Mucosa of rectum (tissue), 2 donors: Measurements from ENCODE around the gene SHCBP1L.

Experiments used
- H3K27ac ChIP-seq, 2 donors: one replicate each; pipeline ENCODE4 v1.7.0; 2013; ENCODE audit warnings: inconsistent platforms in 2 of 2, low read depth in 2 of 2, low read length in 2 of 2
- H3K27me3 ChIP-seq, 2 donors: one replicate each; pipeline ENCODE4 v1.7.0; 2013; ENCODE audit warnings: low read length in 2 of 2; ENCODE audit not compliant: control insufficient read depth in 2 of 2, insufficient read depth in 2 of 2
- H3K36me3 ChIP-seq, 2 donors: one replicate each; pipeline ENCODE4 v1.7.0; 2013; ENCODE audit warnings: low read length in 2 of 2; ENCODE audit not compliant: control insufficient read depth in 2 of 2, insufficient read depth in 2 of 2
- H3K4me1 ChIP-seq, 2 donors: one replicate each; pipeline ENCODE4 v1.7.0; 2013; ENCODE audit warnings: low read length in 2 of 2, mild to moderate bottlenecking in 1 of 2; ENCODE audit not compliant: control insufficient read depth in 2 of 2, insufficient read depth in 2 of 2
- H3K4me3 ChIP-seq, 2 donors: one replicate each; pipeline ENCODE4 v1.7.0; 2013; ENCODE audit warnings: low read length in 2 of 2
- H3K9ac ChIP-seq, 2 donors: one replicate each; pipeline ENCODE4 v1.7.0; 2013; ENCODE audit warnings: low read length in 2 of 2, low read depth in 1 of 2, mild to moderate bottlenecking in 1 of 2
- H3K9me3 ChIP-seq, 2 donors: one replicate each; pipeline ENCODE4 v1.7.0; 2013; ENCODE audit warnings: low read length in 2 of 2; ENCODE audit not compliant: control insufficient read depth in 2 of 2
- donor health status: healthy.
- donor health status: Normal muscosa, but diverticular disease.

SHCBP1L gene

DNA sequence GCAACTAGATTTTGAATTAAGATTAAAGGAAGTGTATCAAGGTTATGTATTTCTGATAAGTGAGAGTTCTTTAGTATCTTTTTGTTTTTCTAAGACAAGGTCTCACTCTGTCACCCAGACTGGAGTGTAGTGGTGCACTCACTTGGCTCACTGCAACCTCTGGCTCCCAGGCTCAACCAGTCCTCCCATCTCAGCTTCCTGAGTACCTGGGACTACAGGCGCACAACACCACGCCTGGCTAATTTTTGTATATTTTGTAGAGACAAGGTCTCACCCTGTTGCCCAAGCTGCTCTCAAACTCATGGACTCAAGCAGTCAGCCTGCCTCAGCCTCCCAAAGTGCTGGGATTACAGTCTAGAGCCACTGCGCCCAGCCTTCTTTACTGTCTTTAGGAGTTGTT lies 80.1 kb downstream of the SHCBP1L start:
- Histone ChIP-seq H3K4me3 (no peak overlapping the region), H3K9me3 (no peaks in the 10 kb centered on the region), H3K9ac (no peak overlapping the region), H3K27ac (no peak overlapping the region), H3K36me3 (peaks cover 80 to 90% of the 10 kb centered on the region in 2 donors), H3K4me1 (no peaks in the 10 kb centered on the region), H3K27me3 (no peaks in the 10 kb centered on the region)

DNA sequence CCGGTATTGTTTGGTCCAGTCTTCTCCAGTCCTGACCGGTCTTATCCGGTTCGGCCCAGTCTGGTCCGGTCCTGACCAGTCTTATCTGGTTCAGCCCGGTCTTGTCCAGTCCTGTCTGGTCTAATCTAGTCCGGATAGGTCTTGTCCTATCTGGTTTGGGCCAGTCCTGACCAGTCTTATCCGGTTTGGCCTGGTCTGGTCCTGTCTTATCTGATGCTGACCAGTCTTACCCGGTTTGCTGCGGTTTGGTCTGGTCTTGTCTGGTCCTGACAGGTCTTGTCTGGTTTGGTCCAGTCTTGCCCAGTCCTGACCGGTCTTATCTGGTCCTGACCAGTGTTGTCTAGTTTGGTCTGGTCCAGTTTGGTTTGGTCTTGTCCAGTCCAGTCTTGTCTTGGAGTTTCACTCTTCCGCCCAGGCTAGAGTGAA lies 83.7 kb downstream of the SHCBP1L start:
- Histone ChIP-seq H3K4me3 (no peak overlapping the region), H3K9ac (no peak overlapping the region), H3K9me3 (no peaks in the 10 kb centered on the region), H3K36me3 (peaks cover 80 to 91% of the 10 kb centered on the region in 2 donors), H3K4me1 (no peaks in the 10 kb centered on the region), H3K27ac (no peak overlapping the region), H3K27me3 (no peaks in the 10 kb centered on the region)

DNA sequence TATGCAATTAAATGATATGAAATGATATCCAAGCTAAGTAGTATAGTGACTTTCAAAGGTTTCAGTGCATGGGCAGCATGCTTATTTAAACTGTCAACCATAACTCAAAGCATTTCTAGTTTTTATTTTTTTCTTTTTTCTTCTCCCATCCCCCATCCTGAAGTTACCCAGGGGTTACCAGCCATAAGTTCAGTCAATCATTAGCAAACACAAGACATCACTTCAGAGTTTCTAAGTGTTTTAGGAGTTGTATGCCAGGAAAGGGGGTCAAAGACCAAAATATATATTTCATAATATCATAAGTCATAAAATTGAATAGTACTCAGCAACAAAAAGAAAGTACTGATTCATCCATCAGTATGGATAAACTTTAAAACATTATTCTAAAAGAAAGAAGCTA lies 85.1 kb downstream of the SHCBP1L start:
- no peak overlapping the region for H3K27ac ChIP-seq
- no peaks in the 10 kb centered on the region for H3K4me1 ChIP-seq
- H3K9me3 ChIP-seq: no peaks in the 10 kb centered on the region
- peaks cover 72 to 86% of the 10 kb centered on the region in 2 donors for H3K36me3 ChIP-seq
- H3K27me3 ChIP-seq: no peaks in the 10 kb centered on the region
- no peak overlapping the region for H3K4me3 ChIP-seq
- H3K9ac ChIP-seq: no peak overlapping the region

DNA sequence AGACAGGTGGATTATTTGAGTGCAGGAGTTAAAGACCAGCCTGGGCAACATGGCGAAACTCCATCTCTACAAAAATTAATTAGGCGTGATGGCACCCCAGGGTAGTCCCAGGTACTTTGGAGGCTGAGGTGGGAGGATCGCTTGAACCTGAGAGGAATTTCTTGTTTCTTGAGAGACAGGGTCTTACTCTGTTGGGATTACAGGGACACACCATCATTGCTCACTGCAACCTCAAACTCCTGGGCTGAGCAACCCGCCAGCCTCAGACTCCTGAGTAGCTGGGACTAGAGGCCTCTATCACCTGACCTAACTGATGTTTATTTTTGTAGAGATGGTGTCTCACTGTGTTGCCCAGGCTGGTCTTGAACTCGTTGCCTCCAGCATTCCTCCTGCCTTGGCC lies 89.0 kb downstream of the SHCBP1L start:
- no peaks in the 10 kb centered on the region for H3K4me1 ChIP-seq
- H3K27me3 ChIP-seq: no peaks in the 10 kb centered on the region
- no peak overlapping the region for H3K9ac ChIP-seq
- H3K9me3 ChIP-seq: no peaks in the 10 kb centered on the region
- no peak overlapping the region for H3K4me3 ChIP-seq
- peaks cover 84 to 89% of the 10 kb centered on the region in 2 donors for H3K36me3 ChIP-seq
- H3K27ac ChIP-seq: no peak overlapping the region

DNA sequence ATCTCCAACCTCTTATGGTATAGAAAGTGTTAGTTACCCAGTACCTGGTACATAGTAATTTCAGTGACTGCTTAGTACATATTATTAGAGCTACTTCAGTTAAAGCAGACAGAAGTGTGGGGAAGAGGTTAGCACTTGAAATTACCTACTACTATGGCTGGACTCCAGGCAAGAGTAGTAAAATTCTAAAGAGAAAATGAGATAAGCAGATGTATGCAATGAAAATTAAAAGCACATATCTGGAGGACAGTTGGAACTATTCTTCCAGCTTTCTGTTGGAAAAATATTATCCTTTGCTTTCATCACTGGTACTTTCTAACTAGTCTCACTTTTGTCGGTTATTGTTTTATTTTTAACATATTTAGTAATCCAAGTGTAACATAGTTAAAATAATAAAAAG lies 90.1 kb downstream of the SHCBP1L start:
- Histone ChIP-seq H3K27ac (no peak overlapping the region), H3K4me3 (no peak overlapping the region), H3K27me3 (no peaks in the 10 kb centered on the region), H3K4me1 (no peaks in the 10 kb centered on the region), H3K9me3 (no peaks in the 10 kb centered on the region), H3K36me3 (peaks cover 86 to 92% of the 10 kb centered on the region in 2 donors), H3K9ac (no peak overlapping the region)

DNA sequence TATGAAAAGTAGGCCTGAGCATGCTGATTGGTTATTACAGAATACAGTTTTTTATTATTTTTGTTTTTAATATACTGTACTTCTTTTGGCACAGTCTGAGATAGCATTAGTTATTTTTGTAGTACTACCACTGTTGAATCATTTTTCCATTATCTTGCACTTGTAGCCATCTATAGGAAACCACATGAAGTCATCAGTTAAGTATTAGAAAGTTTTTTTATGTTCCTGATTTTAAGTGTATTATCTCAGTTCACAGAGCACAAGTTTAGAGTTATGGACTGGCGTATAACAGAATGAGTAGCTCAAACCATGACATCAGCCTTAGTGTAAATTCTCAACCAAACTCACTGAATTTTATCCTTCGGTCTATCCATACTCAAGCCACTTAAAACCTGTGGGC lies 91.0 kb downstream of the SHCBP1L start:
- Histone ChIP-seq H3K4me3 (no peak overlapping the region), H3K4me1 (no peaks in the 10 kb centered on the region), H3K9ac (no peak overlapping the region), H3K9me3 (no peaks in the 10 kb centered on the region), H3K36me3 (peaks cover 87 to 92% of the 10 kb centered on the region in 2 donors), H3K27ac (no peak overlapping the region), H3K27me3 (no peaks in the 10 kb centered on the region)

DNA sequence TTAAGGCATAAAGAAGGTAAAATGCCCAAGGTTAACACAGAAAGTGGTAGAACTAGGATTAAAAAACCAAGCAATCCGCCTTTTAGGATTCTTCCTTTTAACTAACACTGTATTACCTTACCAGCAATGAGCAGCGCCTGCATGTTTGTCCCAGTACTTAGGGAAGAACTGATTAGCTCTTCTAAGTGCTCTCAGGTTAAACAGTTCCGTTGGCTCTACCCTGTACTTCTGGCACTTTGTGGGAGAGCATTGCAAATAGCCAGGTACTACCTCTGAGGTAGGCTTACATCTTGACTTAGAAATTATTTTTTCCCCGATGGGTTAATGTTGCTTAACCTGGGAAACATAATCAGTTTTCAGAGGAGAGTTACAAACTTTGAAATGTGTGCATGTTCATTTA lies 92.3 kb downstream of the SHCBP1L start:
- Histone ChIP-seq H3K9me3 (no peaks in the 10 kb centered on the region), H3K4me1 (no peaks in the 10 kb centered on the region), H3K9ac (no peak overlapping the region), H3K27ac (no peak overlapping the region), H3K36me3 (peaks cover 84 to 91% of the 10 kb centered on the region in 2 donors), H3K27me3 (no peaks in the 10 kb centered on the region), H3K4me3 (no peak overlapping the region)

DNA sequence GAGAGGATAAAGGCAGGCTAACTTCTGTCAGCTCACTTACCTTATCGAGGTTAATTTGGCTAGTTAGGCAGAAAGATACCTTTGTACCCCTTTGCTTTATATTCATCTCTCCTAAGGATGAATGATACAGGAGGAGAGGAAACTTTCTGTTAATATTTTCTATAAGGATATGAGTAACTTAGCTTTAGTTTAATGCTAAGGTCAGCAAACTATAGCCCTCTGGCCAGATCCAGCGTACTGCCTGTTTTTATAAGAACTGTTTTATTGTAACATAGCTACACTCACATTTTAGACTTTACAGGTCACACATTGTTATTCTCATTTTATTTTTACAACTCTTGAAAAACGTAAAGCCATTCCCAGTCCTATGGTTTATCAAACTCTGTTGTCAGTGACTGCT lies 95.8 kb downstream of the SHCBP1L start:
- no peaks in the 10 kb centered on the region for H3K4me1 ChIP-seq

DNA sequence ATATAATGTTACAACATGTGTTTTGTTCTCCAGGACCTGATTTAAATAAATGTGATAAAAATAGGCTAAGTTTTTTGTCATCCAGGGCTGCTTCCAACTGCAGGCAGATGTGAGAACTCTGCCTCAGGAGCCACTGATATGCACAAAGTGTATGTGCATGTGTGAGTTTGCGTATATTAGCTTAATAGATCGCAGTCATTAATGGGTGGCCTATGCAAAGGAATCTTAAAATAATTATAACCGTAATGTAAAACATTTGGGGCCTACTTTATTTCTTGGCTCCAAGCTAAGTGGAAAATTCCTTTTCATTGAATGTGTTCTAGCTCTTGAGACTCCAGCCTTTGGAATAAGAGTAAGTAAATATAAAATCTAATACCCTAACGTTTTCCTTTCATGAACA lies 97.1 kb downstream of the SHCBP1L start:
- Histone ChIP-seq H3K27me3 (no peaks in the 10 kb centered on the region), H3K9me3 (no peaks in the 10 kb centered on the region), H3K4me1 (no peaks in the 10 kb centered on the region), H3K27ac (no peak overlapping the region), H3K36me3 (peaks cover 88 to 97% of the 10 kb centered on the region in 2 donors), H3K4me3 (no peak overlapping the region), H3K9ac (no peak overlapping the region)

More for the DNA sequence above, 95.8 kb downstream of the SHCBP1L start:
- H3K36me3 ChIP-seq: peaks cover 91 to 97% of the 10 kb centered on the region in 2 donors
- no peak overlapping the region for H3K4me3 ChIP-seq
- H3K9me3 ChIP-seq: no peaks in the 10 kb centered on the region
- H3K27me3 ChIP-seq: no peaks in the 10 kb centered on the region
- no peak overlapping the region for H3K27ac ChIP-seq
- H3K9ac ChIP-seq: no peak overlapping the region

DNA sequence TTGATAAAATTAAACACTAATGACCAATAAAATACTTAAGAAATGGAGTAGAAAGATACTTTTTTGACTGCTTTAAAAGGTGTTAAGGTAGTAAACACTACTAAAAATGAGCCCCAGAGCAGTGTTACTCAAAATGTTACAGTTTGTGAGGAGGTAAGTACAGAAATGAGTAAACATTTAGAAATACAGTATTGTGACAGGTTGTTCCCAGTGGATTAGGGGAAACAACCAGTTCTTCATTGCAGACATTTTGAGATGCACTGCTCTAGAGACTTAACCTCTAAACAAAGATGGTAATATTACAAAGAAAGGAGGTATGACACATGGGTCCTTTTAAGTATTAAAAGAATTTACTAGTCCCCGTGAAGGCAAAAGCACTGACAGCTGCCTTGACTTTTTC lies 101.1 kb downstream of the SHCBP1L start:
- no peaks in the 10 kb centered on the region for H3K4me1 ChIP-seq
- H3K9me3 ChIP-seq: no peaks in the 10 kb centered on the region
- no peak overlapping the region for H3K4me3 ChIP-seq
- H3K36me3 ChIP-seq: peaks cover 78 to 91% of the 10 kb centered on the region in 2 donors
- H3K9ac ChIP-seq: no peak overlapping the region
- H3K27me3 ChIP-seq: no peaks in the 10 kb centered on the region
- H3K27ac ChIP-seq: no peak overlapping the region

DNA sequence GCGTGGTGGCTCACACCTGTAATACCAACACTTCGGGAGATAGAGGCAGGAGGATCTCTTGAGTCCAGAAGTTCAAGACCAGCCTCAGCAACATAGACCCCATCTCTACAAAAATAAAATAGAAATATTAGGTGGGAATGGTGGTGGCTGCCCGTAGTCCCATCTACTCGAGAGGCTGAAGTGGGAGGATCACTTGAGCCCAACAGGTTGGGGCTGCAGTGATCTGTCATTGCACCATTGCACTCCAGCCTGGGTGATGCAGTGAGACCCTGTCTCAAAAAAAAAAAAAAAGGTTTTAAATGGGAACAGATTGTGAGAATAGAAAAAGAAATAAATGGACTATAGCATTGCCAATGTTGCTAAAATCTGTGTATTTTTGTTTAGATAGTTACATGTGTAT lies 102.6 kb downstream of the SHCBP1L start:
- no peak overlapping the region for H3K4me3 ChIP-seq
- H3K9me3 ChIP-seq: no peaks in the 10 kb centered on the region
- no peaks in the 10 kb centered on the region for H3K4me1 ChIP-seq
- H3K9ac ChIP-seq: no peak overlapping the region
- peaks cover 73 to 88% of the 10 kb centered on the region in 2 donors for H3K36me3 ChIP-seq
- H3K27ac ChIP-seq: no peak overlapping the region
- no peaks in the 10 kb centered on the region for H3K27me3 ChIP-seq
